ENCODE data around the gene SLC25A23. TPM values are rescaled to one million over a fixed set of nuclear protein-coding genes. Genes with fewer than 3 reads are reported as not detected.
A peak's percentile ranks its signal among the peaks of the same experiment; 100 is the strongest.
"Not testable (repeated sequence)": the region's sequence is repeated elsewhere in the genome, so short reads cannot be mapped to it uniquely, and the experiment has no call there.

Gene SLC25A23
- total RNA-seq, result 1 to 10 TPM; 7.8 to 7.9 TPM

DNA sequence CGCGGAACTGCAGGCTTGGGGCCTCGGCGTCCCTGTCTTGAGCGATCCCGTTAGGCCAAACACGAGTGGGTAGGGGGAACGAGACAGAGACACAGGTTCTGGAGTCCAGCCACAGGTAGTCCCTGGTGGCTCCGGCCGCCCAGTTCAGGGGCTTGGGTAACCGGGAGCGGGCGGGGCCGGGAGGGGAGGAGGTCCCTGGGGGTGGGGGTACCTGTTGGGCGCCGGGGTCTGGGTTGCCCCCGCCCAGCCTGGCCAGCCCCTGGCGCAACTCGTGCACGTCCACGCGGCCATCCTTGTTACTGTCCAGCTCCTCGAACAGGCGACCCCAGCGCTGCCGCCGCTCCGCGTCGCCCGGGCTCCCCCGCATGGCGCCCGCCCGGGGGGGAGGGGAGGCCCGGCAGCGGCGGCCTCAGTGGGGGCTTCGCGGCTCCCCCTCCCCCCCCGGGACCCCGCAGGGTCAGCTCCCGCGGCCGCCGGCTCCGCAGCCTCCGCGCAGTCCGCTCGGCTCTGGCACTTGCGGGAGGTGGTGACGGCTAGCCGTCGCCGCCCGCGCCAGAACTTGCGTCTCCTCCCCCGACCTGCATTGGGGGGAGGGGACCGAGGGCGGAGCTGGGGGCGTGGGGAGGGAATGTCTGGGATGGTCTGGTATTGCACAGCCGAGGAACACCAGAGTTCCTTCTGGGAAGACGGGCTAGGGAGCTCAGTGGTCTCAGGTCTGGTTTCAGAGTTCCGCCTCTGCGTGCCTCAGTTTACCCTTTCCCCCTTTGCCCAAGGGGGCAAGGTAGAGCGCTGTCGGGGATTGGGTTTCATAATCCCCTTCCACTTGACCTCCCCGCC, at the start of gene SLC25A23:
Gene SLC25A23, minus strand, starts transcription at position 531 of the 837 bp plus-strand sequence. Its CDS starts 164 bp downstream, at position 367.
- no peak for ATAC-seq (replicated peaks)
- H3K9me3 Mint-ChIP-seq, result no peaks in the 10 kb centered on the region
- peak within 1 kb of the TSS; percentile 84 for H3K27ac Mint-ChIP-seq
- peaks cover 16% of the 10 kb centered on the region for H3K4me1 Mint-ChIP-seq
- H3K27me3 Mint-ChIP-seq, result peaks cover 2% of the 10 kb centered on the region
- H3K4me3 Mint-ChIP-seq, result peak within 1 kb of the TSS; percentile 84
- H3K36me3 Mint-ChIP-seq (ENCODE audit: low read depth), result no peaks in the 10 kb centered on the region

DNA sequence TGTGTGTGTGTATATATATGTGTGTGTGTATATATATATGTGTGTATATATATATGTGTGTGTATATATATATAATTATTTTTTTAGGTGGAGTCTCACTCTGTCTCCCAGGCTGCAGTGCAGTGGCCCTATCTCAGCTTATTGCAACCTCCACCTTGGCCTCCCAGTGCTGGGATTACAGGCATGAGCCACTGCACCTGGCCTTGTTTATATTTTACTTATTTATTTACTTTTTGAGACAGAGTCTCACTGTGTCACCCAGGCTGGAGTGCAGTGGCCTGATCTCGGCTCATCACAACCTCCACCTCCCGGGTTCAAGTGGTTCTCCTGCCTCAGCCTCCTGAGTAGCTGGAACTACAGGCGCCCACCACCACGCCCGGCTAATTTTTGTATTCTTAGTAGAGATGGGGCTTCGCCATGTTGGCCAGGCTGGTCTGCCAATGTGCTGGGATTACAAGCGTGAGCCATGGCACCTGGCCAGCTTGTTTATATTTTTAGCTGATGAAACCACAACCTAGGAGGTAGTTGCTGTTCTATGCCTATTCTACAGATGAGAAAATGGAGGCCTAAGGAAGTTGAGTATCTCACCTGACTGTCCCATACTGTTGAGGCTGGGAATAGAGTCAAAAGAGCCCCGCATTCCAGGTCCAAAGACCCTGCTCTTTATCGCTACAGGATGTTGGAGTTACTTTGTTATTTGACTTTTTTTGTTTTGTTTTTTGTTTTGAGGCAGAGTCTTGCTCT, 48.6 kb upstream of the SLC25A23 start:
- H3K27me3 Mint-ChIP-seq; H3K36me3 Mint-ChIP-seq (ENCODE audit: low read depth); H3K4me1 Mint-ChIP-seq; H3K9me3 Mint-ChIP-seq; H3K4me3 Mint-ChIP-seq; ATAC-seq (replicated peaks); H3K27ac Mint-ChIP-seq: not testable (repeated sequence)

GRCh38 chr19:6503407-6504201, 44.0 kb upstream of the SLC25A23 start:
- Mint-ChIP-seq H3K27me3 (peaks cover 15% of the 10 kb centered on the region), H3K4me1 (peaks cover 8% of the 10 kb centered on the region), H3K27ac (no peak overlapping the region), H3K9me3 (no peaks in the 10 kb centered on the region), H3K36me3 (ENCODE audit: low read depth) (no peaks in the 10 kb centered on the region), H3K4me3 (peak overlapping the region; percentile 77)
- ATAC-seq (replicated peaks), result no peak

DNA sequence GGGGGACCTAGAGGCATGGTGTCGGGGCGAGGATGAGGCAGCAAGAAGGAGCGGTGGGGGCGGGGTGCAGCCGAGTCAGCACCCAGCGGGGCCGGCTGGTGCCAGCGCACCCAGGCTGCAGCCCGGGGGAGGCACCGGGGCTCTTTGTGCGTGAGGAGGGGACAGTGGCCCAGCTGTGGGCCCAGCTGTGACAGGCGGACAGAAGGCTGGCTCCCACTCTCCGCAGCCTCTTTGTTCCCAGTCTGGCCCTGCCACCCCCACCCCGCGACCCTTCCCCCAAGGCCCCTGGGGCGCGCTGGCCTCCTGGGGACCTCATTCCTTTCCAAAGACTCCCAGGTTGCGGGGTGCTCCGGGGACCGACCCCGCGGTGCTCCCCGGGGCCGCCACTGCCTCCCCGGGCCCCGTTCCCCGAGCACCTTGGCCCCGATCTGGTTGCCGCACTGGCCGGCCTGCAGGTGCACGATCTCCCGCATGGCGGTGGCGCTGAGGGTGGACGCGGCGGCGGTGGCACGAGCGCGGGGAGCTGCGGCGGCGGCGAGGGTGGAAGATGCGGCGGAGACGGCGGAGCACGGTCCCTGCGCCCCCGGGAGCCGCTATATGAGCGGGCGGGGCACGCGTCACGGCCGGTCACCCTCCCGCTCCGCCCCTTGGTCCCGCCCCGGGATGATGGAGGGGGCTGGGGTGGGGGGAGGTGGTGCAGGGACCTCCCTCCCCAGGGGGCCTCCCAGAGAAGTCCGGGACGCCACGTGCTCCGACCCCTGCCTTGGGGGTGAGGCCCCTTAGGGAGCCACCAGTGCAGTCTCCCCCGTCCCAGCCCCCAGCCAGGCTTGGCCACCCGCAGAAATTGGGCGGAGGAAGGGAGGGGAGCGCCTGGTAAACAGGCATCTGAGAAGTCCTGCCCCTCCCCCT, 42.4 kb upstream of the SLC25A23 start, which contains the start of gene TUBB4A:
Gene TUBB4A, minus strand, starts transcription at position 570 of the 909 bp plus-strand sequence. Its CDS starts 97 bp downstream, at position 473.
- peak; percentile 65 for ATAC-seq (replicated peaks)
- Mint-ChIP-seq H3K27me3 (peaks cover 15% of the 10 kb centered on the region), H3K9me3 (no peaks in the 10 kb centered on the region), H3K4me3 (peak within 1 kb of the TSS; percentile 77), H3K36me3 (ENCODE audit: low read depth) (no peaks in the 10 kb centered on the region), H3K4me1 (peaks cover 8% of the 10 kb centered on the region), H3K27ac (no peak within 1 kb of the TSS)

DNA sequence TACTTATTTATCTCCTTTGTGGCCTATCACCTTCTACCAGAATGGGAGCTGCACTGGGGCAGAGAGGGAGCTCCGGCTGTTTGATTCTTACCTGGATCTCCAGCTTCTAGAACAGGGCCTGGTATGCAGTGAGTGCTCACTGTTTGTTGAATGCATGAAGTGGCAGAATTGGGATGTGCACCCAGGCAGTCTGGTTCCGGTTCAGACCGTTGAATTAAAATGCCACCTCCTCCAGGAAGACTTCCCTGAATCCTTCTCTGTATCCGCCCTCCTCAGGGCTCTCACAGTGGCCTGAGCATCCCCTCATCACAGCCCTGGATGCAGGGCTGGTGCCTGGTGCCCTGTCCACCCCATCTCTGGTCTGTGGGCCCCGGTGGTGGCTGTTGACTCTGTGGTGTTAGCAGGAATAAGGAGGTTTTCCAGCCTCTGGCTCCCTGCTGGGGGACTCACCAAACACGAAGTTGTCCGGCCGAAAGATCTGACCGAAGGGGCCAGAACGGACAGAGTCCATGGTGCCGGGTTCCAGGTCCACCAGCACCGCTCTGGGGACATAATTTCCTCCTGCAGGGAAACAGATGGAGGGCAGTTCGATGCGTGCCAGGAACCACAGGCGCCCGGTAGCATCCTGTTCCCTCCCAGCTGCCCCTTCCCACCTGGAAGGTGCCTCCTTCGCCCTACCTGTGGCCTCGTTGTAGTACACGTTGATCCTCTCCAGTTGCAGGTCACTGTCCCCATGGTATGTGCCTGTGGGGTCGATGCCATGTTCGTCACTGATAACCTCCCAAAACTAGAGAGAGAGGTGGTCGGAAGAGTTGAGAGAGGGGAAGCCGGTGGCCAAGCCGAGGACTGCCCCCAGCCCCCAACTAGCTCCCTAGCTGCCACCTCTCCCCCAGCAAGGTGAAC, 41.5 kb upstream of the SLC25A23 start:
- ATAC-seq (replicated peaks), result no peak
- Mint-ChIP-seq H3K36me3 (ENCODE audit: low read depth) (no peaks in the 10 kb centered on the region), H3K9me3 (no peaks in the 10 kb centered on the region), H3K4me1 (peaks cover 8% of the 10 kb centered on the region), H3K27me3 (peaks cover 15% of the 10 kb centered on the region), H3K4me3 (peak overlapping the region; percentile 77), H3K27ac (no peak overlapping the region)

DNA sequence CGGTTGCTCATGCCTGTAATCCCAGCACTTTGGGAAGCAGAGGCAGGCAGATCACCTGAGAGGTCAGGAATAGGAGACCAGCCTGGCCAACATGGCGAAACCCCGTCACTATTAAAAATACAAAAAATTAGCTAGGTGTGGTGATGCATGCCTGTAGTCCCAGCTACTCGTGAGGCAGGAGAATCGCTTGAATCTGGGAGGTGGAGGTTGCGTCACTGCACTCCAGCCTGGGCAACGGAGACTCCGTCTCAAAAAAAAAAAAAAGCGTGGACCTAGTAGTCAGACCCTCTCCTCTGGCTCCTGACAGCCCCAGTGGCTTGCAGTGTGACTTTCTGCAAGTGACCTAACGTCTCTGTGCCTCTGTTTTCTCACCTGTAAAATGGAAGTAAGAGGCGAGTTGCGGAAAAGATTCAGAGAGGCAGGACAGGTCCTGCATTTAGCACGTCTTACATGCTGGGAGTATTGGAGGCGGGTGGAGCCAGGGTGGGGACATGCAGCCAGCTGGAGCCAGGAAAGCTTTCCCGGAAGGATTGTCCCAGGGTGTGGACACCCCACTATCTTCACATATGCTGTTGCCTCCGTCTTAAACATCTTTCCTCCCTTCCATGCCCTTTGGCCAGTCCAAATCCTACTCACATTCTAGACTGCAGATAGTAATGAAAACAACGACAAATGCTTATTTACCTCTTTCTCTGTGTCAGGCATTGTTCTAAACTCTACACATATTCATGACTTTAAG, 39.6 kb upstream of the SLC25A23 start:
- H3K4me1 Mint-ChIP-seq, result peaks cover 4% of the 10 kb centered on the region
- peaks cover 15% of the 10 kb centered on the region for H3K27me3 Mint-ChIP-seq
- no peak overlapping the region for H3K4me3 Mint-ChIP-seq
- H3K27ac Mint-ChIP-seq, result no peak overlapping the region
- H3K9me3 Mint-ChIP-seq, result no peaks in the 10 kb centered on the region
- ATAC-seq (replicated peaks), result no peak
- H3K36me3 Mint-ChIP-seq (ENCODE audit: low read depth), result no peaks in the 10 kb centered on the region

GRCh38 chr19:6498294-6499036, 38.9 kb upstream of the SLC25A23 start:
- ATAC-seq (replicated peaks), result no peak
- peaks cover 4% of the 10 kb centered on the region for H3K4me1 Mint-ChIP-seq
- no peaks in the 10 kb centered on the region for H3K9me3 Mint-ChIP-seq
- H3K27ac Mint-ChIP-seq, result no peak overlapping the region
- peaks cover 11% of the 10 kb centered on the region for H3K27me3 Mint-ChIP-seq
- H3K4me3 Mint-ChIP-seq, result no peak overlapping the region
- no peaks in the 10 kb centered on the region for H3K36me3 Mint-ChIP-seq (ENCODE audit: low read depth)

GRCh38 chr19:6495947-6496346, 36.4 kb upstream of the SLC25A23 start:
- Mint-ChIP-seq H3K27ac (no peak overlapping the region), H3K27me3 (peaks cover 3% of the 10 kb centered on the region), H3K4me3 (no peak overlapping the region), H3K9me3 (peaks cover 3% of the 10 kb centered on the region), H3K36me3 (ENCODE audit: low read depth) (no peaks in the 10 kb centered on the region), H3K4me1 (peaks cover 9% of the 10 kb centered on the region)
- ATAC-seq (replicated peaks), result no peak

DNA sequence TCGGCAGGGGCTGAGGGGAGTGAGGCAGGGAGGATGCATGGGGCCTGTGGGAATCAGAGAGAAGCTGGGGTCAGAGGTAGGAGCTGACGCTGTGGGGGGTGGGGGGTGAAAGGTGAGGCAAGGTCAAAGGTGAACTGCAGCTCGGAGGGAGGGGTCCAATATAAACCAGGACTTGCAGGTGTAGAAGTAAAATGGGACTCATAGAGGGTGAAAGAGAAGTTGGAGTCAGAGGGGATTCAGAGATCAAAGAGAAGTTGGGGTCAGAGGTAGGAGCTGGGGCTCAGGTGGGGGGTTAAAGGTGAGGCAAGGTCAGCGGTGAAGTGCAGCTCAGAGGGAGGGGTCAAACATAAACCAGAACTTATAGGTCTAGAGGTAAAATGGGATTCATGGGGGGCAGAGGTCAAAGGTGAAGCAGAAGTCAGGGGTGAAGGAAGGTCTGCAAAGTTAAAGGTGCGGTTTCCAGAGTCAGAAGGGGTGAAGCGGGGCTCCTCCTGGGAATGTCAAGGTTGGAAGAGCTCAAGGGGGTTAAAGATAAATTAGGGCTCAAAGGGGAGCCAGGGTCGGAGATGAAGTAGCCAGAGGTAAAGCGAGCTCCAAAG, 34.9 kb upstream of the SLC25A23 start:
- ATAC-seq (replicated peaks), result no peak
- Mint-ChIP-seq H3K27me3 (peaks cover 3% of the 10 kb centered on the region), H3K4me1 (peaks cover 18% of the 10 kb centered on the region), H3K4me3 (no peak overlapping the region), H3K9me3 (peaks cover 3% of the 10 kb centered on the region), H3K27ac (no peak overlapping the region), H3K36me3 (ENCODE audit: low read depth) (no peaks in the 10 kb centered on the region)

DNA sequence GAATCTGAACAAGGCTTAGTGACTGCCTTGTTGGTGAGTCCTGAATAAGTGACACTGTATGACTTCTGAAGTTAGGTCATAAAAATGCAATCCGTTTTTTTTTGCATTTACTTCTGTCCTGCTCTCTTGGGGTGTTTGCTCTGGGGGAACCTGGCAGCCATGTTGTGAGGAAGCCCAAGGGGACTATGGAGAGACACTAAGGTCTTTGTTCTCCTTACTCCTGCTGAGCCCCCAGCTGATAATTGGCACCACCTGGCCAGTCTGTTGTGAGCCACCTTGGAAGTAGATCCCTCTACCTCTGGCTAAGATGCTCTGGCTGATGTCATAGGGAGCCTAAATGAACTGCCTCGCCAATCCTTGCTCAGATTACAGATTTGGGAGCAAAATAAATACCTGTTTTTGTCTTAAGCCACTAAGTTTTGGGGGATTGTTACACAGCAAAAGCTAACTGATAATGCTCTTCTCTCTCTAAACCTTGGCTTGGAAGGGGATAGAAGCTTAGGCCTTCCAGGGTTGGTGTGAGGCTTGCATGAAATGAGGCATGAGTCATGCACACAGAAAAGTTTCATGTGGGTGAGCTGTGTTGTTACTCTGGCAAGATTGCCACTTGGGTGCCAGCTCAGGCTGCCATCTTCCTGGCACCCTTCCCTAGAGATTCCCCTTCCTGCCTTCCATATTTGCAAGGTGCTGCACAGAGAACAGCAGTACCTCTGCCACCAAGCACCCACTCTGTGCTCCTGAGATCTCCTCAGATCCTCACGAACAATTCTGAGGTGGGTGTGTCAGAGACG, 32.4 kb upstream of the SLC25A23 start:
- H3K4me3 Mint-ChIP-seq, result no peak overlapping the region
- H3K36me3 Mint-ChIP-seq (ENCODE audit: low read depth), result no peaks in the 10 kb centered on the region
- no peaks in the 10 kb centered on the region for H3K27me3 Mint-ChIP-seq
- peaks cover 3% of the 10 kb centered on the region for H3K9me3 Mint-ChIP-seq
- H3K4me1 Mint-ChIP-seq, result peaks cover 23% of the 10 kb centered on the region
- ATAC-seq (replicated peaks), result peak; percentile 61
- H3K27ac Mint-ChIP-seq, result no peak overlapping the region

- H3K4me1 Mint-ChIP-seq, result peaks cover 23% of the 10 kb centered on the region
- H3K36me3 Mint-ChIP-seq (ENCODE audit: low read depth), result no peaks in the 10 kb centered on the region
- no peak for ATAC-seq (replicated peaks)
- H3K9me3 Mint-ChIP-seq, result peaks cover 3% of the 10 kb centered on the region
- no peaks in the 10 kb centered on the region for H3K27me3 Mint-ChIP-seq
- peak overlapping the region; percentile 83 for H3K4me3 Mint-ChIP-seq
- H3K27ac Mint-ChIP-seq, result peak overlapping the region; percentile 77
Observed at GRCh38 chr19:6490134-6490533, 30.5 kb upstream of the SLC25A23 start.

Measured in activated T-helper 17 cell treated with anti-CD3 and anti-CD28 coated beads, Interleukin-2, amount 50 U/mL, for 72 hours (primary cell).